NCI-H2196 treated with DMSO at 0.1 percent for 48 hours (cell line): ENCODE results near the gene PCDH20.
"Not testable (repeated sequence)": the region's sequence is repeated elsewhere in the genome, so short reads cannot be mapped to it uniquely, and the experiment has no call there.

Source experiments
- DNase-seq: peaks from one replicate; lab custom pipeline; 2025; ENCODE audit not compliant: unreplicated experiment; lab: John Stamatoyannopoulos, UW

PCDH20 gene, protein sequence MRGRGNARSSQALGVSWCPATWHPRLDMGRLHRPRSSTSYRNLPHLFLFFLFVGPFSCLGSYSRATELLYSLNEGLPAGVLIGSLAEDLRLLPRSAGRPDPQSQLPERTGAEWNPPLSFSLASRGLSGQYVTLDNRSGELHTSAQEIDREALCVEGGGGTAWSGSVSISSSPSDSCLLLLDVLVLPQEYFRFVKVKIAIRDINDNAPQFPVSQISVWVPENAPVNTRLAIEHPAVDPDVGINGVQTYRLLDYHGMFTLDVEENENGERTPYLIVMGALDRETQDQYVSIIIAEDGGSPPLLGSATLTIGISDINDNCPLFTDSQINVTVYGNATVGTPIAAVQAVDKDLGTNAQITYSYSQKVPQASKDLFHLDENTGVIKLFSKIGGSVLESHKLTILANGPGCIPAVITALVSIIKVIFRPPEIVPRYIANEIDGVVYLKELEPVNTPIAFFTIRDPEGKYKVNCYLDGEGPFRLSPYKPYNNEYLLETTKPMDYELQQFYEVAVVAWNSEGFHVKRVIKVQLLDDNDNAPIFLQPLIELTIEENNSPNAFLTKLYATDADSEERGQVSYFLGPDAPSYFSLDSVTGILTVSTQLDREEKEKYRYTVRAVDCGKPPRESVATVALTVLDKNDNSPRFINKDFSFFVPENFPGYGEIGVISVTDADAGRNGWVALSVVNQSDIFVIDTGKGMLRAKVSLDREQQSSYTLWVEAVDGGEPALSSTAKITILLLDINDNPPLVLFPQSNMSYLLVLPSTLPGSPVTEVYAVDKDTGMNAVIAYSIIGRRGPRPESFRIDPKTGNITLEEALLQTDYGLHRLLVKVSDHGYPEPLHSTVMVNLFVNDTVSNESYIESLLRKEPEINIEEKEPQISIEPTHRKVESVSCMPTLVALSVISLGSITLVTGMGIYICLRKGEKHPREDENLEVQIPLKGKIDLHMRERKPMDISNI

GRCh38 chr13:61415749-61416148 is at the start of gene PCDH20:
PCDH20 (minus strand) TSS chr13:61415849; CDS start chr13:61415158, 691 bp downstream.
- no peak for DNase-seq

GRCh38 chr13:61463024-61463423 is 47.4 kb upstream of the PCDH20 start:
- no peak for DNase-seq

GRCh38 chr13:61453121-61453520 is 37.5 kb upstream of the PCDH20 start:
- DNase-seq = no peak

GRCh38 chr13:61432029-61432428 is 16.4 kb upstream of the PCDH20 start:
- no peak for DNase-seq

GRCh38 chr13:61423915-61424314 is 8.3 kb upstream of the PCDH20 start:
- DNase-seq = no peak

- no peak for DNase-seq
These were observed 1.5 kb upstream of the PCDH20 start for GRCh38 chr13:61417086-61417570.

DNA sequence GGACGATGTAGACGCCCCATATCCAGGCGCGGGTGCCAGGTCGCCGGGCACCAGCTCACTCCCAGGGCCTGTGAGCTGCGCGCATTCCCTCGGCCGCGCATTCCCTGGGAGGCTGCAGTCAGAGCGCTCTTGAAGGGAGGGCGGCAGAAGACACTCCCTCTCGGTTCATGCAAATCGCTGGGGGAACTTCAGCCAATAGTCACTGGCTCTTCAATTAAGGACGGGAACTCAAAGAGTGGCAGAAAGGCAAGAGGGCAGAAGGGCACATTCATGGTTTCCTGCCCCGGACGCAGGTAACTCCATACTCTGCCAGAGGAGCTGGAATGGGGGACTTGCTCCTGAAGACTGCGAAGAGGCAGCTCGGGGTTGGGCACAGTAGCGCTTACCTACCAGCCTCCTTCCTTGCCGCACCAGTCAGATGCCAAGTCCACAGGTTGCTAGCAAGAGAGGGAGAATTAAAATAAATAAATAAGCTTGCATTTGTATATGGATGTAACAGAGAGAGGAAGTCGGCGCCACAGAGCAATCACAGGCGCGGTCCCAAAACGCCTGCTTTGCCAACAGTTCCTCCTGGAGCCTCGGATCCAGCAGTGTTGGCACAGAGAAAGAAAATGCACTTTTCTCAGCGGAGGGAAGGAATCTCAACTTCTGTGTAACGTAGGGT is 459 bp downstream of the PCDH20 start:
- no peak for DNase-seq

DNA sequence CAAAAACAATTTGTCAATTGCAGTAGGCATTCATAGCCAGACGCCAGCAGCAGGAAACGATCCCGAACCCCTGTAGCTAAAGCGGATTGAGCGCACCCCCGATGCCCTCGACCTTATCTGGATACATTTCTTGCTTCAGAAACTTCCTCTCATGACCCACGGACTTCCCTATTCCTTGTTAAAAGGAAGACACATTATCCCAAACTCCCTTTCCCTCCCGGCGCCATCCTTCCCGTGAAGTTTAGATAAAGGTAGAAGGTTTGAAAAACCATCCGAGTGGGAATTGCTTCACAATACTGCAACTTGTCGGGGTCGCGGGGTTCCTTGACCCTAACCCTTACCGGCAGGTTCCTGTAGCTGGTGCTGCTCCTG is 977 bp downstream of the PCDH20 start:
- no peak for DNase-seq

DNA sequence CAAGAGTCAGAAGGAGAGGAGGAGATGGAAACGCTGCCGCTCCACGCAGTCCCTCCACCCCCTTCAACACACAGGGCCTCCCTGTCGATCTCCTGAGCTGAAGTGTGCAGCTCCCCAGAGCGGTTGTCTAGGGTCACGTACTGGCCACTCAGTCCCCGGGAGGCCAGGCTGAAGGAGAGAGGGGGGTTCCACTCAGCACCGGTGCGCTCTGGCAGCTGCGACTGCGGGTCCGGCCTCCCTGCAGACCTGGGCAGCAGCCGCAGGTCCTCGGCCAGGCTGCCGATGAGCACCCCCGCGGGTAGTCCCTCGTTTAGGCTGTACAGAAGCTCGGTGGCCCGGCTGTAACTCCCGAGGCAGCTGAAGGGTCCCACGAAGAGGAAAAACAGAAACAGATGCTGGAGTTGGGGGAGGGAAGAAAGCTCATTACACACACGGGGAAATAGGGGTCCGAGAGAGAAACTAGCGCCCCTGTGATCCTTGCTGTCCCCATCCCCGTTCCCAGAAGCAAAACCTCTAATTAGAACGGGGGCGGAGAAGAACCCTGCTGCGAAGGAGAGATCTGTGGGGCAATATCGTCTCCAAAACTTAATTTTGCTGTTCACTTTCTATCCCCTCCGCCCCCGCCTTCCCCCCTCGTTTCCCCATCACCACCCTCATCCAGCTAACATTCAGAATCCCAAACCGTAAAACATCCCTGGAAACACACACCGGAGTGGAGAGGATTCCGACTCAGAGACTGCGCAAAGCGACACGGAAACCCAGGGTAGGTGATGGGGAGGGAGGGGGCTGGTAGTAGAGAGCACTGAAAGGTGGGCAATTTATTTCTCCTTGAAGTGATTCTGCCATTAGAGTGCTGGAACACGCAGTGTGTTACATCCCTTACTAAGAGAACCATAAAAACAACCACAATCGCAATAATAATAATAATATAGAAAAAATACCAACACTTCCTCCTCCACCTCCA is 1.8 kb downstream of the PCDH20 start:
- no peak for DNase-seq

DNA sequence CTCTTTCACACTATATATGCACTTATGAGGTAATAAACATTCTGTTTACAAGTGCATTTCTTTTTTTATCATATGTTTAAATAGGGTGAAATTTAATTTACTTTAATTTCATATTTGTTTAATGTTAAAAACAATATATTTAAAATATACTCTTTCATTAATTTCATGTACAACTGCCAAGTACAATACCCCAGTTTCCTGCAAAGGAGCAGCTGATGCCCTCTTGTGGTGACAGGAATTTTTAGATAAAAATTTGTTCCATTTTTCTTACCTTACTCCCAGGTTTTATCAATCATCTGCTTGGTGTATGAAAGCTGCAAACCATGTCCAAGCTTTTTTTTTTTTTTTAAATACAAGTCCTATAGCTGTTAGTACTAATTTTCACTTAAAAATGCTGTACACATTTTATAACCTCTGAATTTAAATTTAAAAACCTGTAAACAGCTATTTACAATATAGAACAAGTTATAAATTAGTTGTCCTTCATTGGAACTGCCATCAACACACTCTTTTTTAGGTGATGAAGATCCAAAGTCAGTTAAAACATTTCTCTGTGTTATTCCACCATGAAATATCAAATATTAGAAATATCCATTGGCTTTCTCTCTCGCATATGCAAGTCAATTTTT is 4.9 kb downstream of the PCDH20 start:
- no peak for DNase-seq

GRCh38 chr13:61410266-61410665 is 5.4 kb downstream of the PCDH20 start:
- DNase-seq = no peak

DNA sequence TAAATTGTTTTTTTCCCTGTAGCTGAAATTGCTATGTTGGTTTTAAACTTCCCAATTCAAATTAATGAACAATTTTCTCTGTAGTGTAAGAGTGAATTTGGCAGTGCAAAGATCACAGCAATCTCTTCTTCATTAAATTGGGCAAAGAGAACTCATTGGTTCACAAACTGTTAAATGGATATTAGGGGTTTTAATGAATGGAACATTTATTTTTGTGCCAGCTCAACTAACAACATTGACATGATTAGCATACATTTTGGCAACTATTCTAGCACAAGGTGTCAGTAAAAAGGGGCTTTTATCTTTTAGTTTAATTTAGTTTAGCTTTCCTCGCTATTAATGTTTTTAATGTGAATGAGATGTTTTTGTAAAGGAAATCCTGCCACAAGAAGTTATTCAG is 7.1 kb downstream of the PCDH20 start:
- no peak for DNase-seq

DNA sequence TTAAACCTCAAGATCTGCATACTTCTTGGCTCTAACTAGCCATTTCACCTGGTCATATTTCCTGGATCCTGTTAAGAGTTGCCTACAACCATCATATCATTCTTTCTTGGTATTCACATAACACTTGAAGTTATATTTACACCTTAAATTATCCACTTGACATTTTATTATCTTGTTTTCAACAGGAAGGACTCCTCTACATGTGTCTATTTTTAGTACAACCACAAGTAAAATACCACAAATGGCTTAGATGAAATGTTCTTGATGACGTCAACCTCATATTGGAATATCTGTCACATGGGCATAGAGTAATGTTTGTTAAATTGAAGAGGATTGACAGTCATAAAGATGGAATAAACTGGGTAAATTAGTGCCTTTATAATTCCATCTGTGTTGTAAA is 9.4 kb downstream of the PCDH20 start:
- no peak for DNase-seq

DNA sequence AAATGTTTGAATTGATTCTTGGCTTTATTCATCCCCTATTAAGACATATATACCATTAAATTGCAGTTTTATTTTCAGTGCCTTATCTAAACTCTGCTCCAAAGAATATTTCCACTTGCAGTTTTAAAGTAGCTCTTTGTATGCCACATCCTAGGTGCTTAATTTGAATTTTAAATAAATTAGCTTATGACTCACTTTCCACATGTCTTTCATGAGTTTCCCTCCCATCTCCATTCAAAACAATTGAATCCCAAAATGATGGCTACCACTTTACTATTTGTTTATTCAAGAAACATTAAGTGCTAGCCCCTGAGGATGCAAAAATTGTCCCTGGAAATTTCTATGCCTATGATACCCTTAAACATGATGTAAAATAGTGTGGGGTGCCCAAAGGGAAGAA is 19.5 kb downstream of the PCDH20 start:
- DNase-seq = no peak

GRCh38 chr13:61391426-61391825 is 24.2 kb downstream of the PCDH20 start:
- no peak for DNase-seq

DNA sequence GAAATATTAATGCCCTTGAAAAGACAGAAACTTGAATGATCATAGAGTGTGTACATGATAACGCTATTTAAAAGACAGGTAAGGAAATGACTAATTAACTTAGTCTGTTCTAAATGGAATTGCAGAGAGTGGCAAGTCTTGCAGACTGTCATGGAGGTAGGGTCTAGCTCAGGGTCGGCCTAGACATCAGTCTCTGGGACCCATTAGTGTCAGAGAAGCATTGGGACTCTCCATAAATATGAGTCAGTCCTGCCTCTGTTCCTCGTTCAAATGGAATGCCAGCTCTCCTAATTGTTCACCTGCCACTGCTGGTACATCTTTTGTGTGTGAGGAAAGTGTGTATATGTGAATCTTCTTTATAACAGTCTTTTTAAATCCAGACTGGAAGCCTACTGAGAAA is 28.0 kb downstream of the PCDH20 start:
- DNase-seq = no peak

DNA sequence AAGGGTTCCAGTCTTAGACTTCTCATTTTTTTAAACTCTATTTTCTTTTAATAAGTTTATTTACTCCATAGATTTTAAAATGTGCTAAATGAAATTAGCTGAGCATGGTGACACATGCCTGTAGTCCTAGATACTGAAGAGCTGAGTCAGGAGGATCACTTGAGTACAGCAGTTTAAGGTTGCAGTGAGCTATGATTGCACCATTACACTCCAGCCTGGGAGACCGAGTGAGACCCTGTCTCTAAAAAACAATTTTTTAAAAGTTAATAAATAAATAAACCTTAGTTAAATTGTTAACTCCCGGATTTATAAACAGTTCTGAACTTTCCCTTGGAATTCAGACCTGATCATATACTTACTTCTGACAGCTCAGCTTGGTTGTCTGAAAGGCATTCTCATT is 32.5 kb downstream of the PCDH20 start:
- DNase-seq = no peak

DNA sequence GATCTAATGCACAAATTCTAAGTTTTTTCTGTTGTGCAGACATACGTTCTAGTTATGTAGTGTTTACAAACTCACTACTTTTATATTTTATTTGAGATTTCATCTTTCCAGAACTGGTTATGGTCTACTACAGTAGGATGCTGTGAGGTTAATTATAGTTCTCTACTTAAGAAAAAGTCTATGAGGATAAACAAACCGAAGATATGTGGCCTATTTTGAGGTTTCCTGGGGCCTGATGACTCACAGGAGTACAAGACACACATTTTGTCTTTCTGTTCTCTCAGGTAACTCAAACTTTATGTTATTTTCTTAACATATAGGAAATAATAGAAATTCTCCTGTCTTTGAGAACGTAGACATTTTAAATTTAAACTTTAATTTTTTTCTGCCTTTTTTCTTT is 45.1 kb downstream of the PCDH20 start:
- DNase-seq = no peak

GRCh38 chr13:61364690-61365089 is 51.0 kb downstream of the PCDH20 start:
- not testable (repeated sequence) for DNase-seq

- DNase-seq = no peak
These were observed 53.1 kb downstream of the PCDH20 start for GRCh38 chr13:61362522-61362921.
